Panc1 (cell line): ENCODE data around the gene STON1.

Experiments used
- POLR2AphosphoS5 ChIP-seq: IDR thresholded peaks from 2 replicates; pipeline ENCODE4 v1.6.1; 2012; ENCODE audit warnings: mild to moderate bottlenecking, low read depth, low read length, moderate library complexity
- REST ChIP-seq, 2 experiments: IDR thresholded peaks; 2 replicates each; pipeline ENCODE4 v1.6.1; 2011 to 2012; ENCODE audit warnings: low read depth in 2 of 2, control low read depth in 1 of 2, low read length in 1 of 2, mild to moderate bottlenecking in 1 of 2, moderate library complexity in 1 of 2; ENCODE audit not compliant: insufficient read depth in 1 of 2
- TF ChIP-seq, protein P1 (sequence below): fragments of 450-650 bp; IDR thresholded peaks from 2 replicates; pipeline ENCODE4 v1.5.1; 2017; ENCODE audit warnings: mild to moderate bottlenecking

DNA sequence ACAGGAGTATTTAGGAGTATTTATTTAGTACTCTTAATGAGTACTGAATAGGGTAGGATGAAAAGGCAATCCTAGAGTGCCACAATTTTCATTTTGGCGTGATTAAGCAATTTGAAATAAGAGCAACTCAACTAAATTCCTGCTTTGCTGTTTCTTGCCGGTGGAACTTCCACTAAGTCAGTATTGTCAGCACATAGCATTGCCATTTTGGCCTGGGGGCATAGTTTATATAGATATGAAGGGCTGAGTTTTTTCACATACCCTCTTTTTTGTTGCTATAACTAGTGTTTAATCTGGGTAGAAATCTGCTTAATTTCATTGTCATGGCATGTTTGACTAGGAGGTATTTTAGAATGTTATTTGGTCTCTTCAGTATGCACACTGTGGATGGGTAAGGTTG is 89.6 kb downstream of the STON1 start:
- TF ChIP-seq, protein P1, sequence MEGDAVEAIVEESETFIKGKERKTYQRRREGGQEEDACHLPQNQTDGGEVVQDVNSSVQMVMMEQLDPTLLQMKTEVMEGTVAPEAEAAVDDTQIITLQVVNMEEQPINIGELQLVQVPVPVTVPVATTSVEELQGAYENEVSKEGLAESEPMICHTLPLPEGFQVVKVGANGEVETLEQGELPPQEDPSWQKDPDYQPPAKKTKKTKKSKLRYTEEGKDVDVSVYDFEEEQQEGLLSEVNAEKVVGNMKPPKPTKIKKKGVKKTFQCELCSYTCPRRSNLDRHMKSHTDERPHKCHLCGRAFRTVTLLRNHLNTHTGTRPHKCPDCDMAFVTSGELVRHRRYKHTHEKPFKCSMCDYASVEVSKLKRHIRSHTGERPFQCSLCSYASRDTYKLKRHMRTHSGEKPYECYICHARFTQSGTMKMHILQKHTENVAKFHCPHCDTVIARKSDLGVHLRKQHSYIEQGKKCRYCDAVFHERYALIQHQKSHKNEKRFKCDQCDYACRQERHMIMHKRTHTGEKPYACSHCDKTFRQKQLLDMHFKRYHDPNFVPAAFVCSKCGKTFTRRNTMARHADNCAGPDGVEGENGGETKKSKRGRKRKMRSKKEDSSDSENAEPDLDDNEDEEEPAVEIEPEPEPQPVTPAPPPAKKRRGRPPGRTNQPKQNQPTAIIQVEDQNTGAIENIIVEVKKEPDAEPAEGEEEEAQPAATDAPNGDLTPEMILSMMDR = no peak
- TF ChIP-seq REST (IDR thresholded peaks at IDR 0.05; ENCODE audit: insufficient read depth in 1 of 2, low read depth in 2 of 2, low read length in 1 of 2) = no peak
- TF ChIP-seq POLR2AphosphoS5 = no peak
